ENCODE results near the gene ANKRD28.

The ANKRD28 gene

DNA sequence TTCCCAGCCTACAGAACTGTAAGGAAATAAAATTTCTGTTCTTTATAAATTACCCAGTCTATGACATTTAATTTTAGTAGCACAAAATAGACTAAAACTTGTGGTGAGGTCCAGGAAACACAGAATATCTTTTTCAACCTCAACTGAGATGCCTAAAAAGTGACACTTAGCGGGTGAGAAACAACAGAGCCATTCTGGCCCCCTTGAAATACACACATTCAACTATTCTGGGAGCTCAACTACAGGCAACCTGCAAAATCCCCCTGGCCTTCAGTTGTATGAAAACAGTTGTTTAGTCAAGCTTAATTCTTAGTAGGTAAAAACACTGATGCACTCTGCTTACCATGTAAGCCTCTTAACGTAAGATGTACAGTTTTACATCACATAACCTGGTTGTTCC, 66.8 kb downstream of the ANKRD28 start:
- no peaks in the 10 kb centered on the region for H3K9me3 Mint-ChIP-seq
- H3K4me3 Mint-ChIP-seq: no peak overlapping the region
- ATAC-seq: no peak
- DNase-seq: no peak
- no peaks in the 10 kb centered on the region for H3K27me3 Mint-ChIP-seq
- H3K27ac Mint-ChIP-seq: no peak overlapping the region
- peaks cover 4% of the 10 kb centered on the region for H3K4me1 Mint-ChIP-seq

DNA sequence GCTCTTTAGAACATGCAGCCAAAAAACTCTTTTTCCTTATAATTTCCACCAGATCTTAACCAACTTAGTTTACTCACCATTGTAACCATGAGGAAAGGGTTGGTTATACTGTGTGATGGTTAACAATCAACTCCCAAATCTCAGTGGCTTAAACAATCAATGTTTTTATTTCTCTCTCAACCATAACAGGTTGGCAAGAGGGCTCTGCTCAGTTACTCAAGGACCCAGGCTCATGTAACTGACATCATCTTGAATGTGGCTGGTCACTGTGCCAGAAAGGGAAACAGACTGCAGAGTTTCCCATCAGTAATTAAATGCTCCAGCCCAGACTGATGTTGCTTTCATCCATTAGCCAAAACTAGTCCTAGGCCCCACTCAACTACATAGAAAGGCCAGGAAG, 69.0 kb downstream of the ANKRD28 start:
- peaks cover 12% of the 10 kb centered on the region for H3K4me1 Mint-ChIP-seq
- no peak for ATAC-seq

DNA sequence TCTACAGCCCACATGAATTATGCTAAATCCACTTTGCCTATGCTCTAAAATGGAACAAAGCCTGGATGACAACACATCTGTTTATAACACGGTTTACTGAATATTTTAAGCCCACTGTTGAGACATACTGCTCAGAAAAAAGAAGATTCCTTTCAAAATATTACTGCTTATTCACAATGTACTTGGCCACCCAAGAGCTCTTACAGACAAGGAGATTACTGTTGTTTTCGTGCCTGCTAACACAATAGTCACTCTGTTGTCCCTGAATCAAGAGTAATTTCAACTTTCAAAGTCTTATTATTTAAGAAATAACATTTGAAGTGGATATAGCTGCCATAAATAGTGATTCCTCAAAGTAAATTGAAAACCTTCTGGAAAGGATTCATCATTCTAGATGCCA, 70.9 kb downstream of the ANKRD28 start:
- H3K4me1 Mint-ChIP-seq: peaks cover 12% of the 10 kb centered on the region
- H3K9me3 Mint-ChIP-seq: no peaks in the 10 kb centered on the region
- DNase-seq (no peak), ATAC-seq (no peak)
- H3K4me3 Mint-ChIP-seq: no peak overlapping the region
- no peak overlapping the region for H3K27ac Mint-ChIP-seq
- H3K27me3 Mint-ChIP-seq: no peaks in the 10 kb centered on the region

More for the DNA sequence above, 69.0 kb downstream of the ANKRD28 start:
- H3K9me3 Mint-ChIP-seq: no peaks in the 10 kb centered on the region
- DNase-seq: no peak
- no peak overlapping the region for H3K27ac Mint-ChIP-seq
- no peak overlapping the region for H3K4me3 Mint-ChIP-seq
- no peaks in the 10 kb centered on the region for H3K27me3 Mint-ChIP-seq

GRCh38 chr3:15726043-15726442, 71.7 kb downstream of the ANKRD28 start:
- Mint-ChIP-seq H3K9me3 (no peaks in the 10 kb centered on the region), H3K27me3 (no peaks in the 10 kb centered on the region), H3K27ac (peak overlapping the region in 1 of 2 donors; percentile 77), H3K4me1 (peaks cover 12% of the 10 kb centered on the region), H3K4me3 (peak overlapping the region in 1 of 2 donors; percentile 29)
- ATAC-seq: peak; percentile 78
- DNase-seq: no peak

GRCh38 chr3:15724446-15724845, 73.3 kb downstream of the ANKRD28 start:
- Mint-ChIP-seq H3K27ac (no peak overlapping the region), H3K9me3 (no peaks in the 10 kb centered on the region), H3K4me1 (peaks cover 12% of the 10 kb centered on the region), H3K4me3 (no peak overlapping the region), H3K27me3 (no peaks in the 10 kb centered on the region)
- ATAC-seq (no peak), DNase-seq (no peak)

GRCh38 chr3:15723624-15723884, 74.2 kb downstream of the ANKRD28 start:
- ATAC-seq: no peak
- Mint-ChIP-seq H3K4me1 (peaks cover 12% of the 10 kb centered on the region), H3K9me3 (no peaks in the 10 kb centered on the region), H3K27ac (no peak overlapping the region), H3K4me3 (no peak overlapping the region), H3K27me3 (no peaks in the 10 kb centered on the region)
- no peak for DNase-seq

- Mint-ChIP-seq H3K4me1 (peaks cover 12% of the 10 kb centered on the region), H3K9me3 (no peaks in the 10 kb centered on the region), H3K4me3 (no peak overlapping the region), H3K27me3 (no peaks in the 10 kb centered on the region), H3K27ac (no peak overlapping the region)
- DNase-seq: no peak
- no peak for ATAC-seq
Measured at GRCh38 chr3:15722877-15723623, 74.7 kb downstream of the ANKRD28 start.

GRCh38 chr3:15716178-15716577, 81.6 kb downstream of the ANKRD28 start:
- DNase-seq (no peak), ATAC-seq (no peak)
- Mint-ChIP-seq H3K4me1 (no peaks in the 10 kb centered on the region), H3K27ac (no peak overlapping the region), H3K4me3 (no peak overlapping the region), H3K27me3 (no peaks in the 10 kb centered on the region), H3K9me3 (no peaks in the 10 kb centered on the region)

DNA sequence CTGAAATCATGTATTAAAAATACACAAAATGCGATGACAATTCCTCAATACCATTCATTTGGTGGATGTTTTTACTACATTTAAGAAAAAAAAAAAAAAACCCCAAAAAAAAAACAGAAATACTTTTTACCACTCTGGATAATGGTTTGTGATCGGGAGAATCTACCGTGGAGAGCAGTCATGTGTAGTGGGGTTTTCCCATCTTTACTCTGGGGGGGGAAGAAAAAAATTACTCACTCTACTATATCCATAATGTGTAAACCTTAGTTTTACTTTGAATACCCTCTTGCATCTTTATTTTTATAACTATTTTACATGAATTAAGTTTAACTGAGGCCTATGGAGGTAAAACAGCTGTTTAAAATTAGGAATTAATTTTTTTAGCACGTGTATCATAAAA, 83.3 kb downstream of the ANKRD28 start:
- Mint-ChIP-seq H3K9me3 (no peaks in the 10 kb centered on the region), H3K27me3 (no peaks in the 10 kb centered on the region), H3K27ac (no peak overlapping the region), H3K4me3 (no peak overlapping the region), H3K4me1 (no peaks in the 10 kb centered on the region)
- DNase-seq (no peak), ATAC-seq (no peak)

DNA sequence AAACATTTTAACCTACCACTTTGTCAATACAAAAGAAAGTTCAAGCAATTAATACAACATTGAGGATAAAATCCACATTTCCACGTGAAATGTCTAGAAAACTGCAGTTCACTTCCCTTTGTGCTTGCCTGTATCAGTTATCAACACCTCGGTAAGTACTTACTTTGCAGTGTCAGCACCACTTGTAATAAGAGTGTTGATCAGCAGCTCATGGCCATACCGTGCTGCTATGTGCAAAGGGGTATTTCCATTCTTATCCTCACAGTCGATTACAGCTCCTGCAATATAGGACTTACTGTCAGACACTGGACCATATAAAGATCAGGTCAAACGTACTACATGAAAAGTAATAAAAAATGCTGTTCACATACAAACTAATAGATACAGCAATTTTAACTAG, 84.4 kb downstream of the ANKRD28 start:
- Mint-ChIP-seq H3K9me3 (no peaks in the 10 kb centered on the region), H3K27ac (no peak overlapping the region), H3K27me3 (no peaks in the 10 kb centered on the region), H3K4me3 (no peak overlapping the region), H3K4me1 (no peaks in the 10 kb centered on the region)
- ATAC-seq: no peak
- DNase-seq: no peak

- no peak for ATAC-seq
- Mint-ChIP-seq H3K4me3 (no peak overlapping the region), H3K27ac (peak overlapping the region in 1 of 2 donors; percentile 1), H3K9me3 (peaks cover 0 to 7% of the 10 kb centered on the region in 2 donors), H3K27me3 (no peaks in the 10 kb centered on the region), H3K4me1 (no peaks in the 10 kb centered on the region)
- DNase-seq: no peak
Measured at GRCh38 chr3:15711281-15711680, 86.5 kb downstream of the ANKRD28 start.

- ATAC-seq (no peak), DNase-seq (no peak)
- Mint-ChIP-seq H3K4me3 (no peak overlapping the region), H3K4me1 (no peaks in the 10 kb centered on the region), H3K27ac (no peak overlapping the region), H3K27me3 (no peaks in the 10 kb centered on the region), H3K9me3 (peaks cover 0 to 7% of the 10 kb centered on the region in 2 donors)
Measured at GRCh38 chr3:15708882-15709677, 88.7 kb downstream of the ANKRD28 start.

- ATAC-seq (no peak), DNase-seq (no peak)
- Mint-ChIP-seq H3K4me1 (no peaks in the 10 kb centered on the region), H3K9me3 (peaks cover 0 to 7% of the 10 kb centered on the region in 2 donors), H3K27ac (no peak overlapping the region), H3K4me3 (no peak overlapping the region), H3K27me3 (no peaks in the 10 kb centered on the region)
Measured at GRCh38 chr3:15707779-15708178, 90.0 kb downstream of the ANKRD28 start.

DNA sequence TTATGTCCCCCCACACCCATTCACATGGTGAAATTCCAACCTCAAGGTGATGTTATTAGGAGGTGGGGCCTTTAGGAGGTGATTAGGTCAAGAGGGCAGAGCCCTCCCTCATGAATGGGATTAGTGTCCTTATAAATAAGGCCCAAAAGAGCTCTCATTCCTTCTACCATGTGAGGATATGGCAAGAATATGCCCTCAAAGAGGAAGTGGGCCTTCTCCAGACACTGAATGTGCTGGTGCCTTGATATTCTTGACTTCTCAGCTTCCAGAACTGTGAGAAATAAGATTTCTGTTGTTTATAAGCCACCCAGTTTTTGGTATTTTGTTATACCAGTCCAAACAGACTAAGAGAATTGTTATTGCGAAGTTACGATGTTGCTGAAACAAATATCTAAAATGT, 94.4 kb downstream of the ANKRD28 start:
- Mint-ChIP-seq H3K9me3 (peaks cover 0 to 7% of the 10 kb centered on the region in 2 donors), H3K4me3 (no peak overlapping the region), H3K27ac (no peak overlapping the region), H3K27me3 (no peaks in the 10 kb centered on the region), H3K4me1 (no peaks in the 10 kb centered on the region)
- ATAC-seq: no peak
- DNase-seq: no peak

- Mint-ChIP-seq H3K4me3 (no peak overlapping the region), H3K9me3 (no peaks in the 10 kb centered on the region), H3K4me1 (no peaks in the 10 kb centered on the region), H3K27ac (no peak overlapping the region), H3K27me3 (no peaks in the 10 kb centered on the region)
- no peak for DNase-seq
- no peak for ATAC-seq
Measured at GRCh38 chr3:15694628-15695027, 103.2 kb downstream of the ANKRD28 start.

GRCh38 chr3:15693355-15693754, 104.4 kb downstream of the ANKRD28 start:
- Mint-ChIP-seq H3K9me3 (no peaks in the 10 kb centered on the region), H3K4me3 (no peak overlapping the region), H3K27me3 (no peaks in the 10 kb centered on the region), H3K4me1 (no peaks in the 10 kb centered on the region), H3K27ac (no peak overlapping the region)
- DNase-seq (no peak), ATAC-seq (no peak)
